Retinal pigment epithelial cell (primary cell): Measurements from ENCODE around the gene ITPK1.

Source experiments
- DNase-seq: peaks from one replicate; pipeline ENCODE4 v3.0.0-alpha.2; 2010; ENCODE audit warnings: low read depth
- H3K4me3 ChIP-seq: 2 replicates; pipeline ENCODE4 v1.5.1; 2011; ENCODE audit warnings: mild to moderate bottlenecking, low read length, control low read depth, moderate library complexity
- CTCF ChIP-seq: conservative IDR thresholded peaks from 2 replicates; pipeline ENCODE4 v1.5.1; 2011; ENCODE audit warnings: low read depth, low read length, control low read depth, inconsistent platforms

ITPK1 gene

GRCh38 chr14:92932448-92933395 is 183.0 kb downstream of the ITPK1 start:
- no peak for DNase-seq
- no peak for TF ChIP-seq CTCF
- no peak overlapping the region for H3K4me3 ChIP-seq

- H3K4me3 ChIP-seq: no peak overlapping the region
- no peak for DNase-seq
- no peak for TF ChIP-seq CTCF
Measured at GRCh38 chr14:92931681-92932447, 183.9 kb downstream of the ITPK1 start.

- no peak for DNase-seq
- no peak for TF ChIP-seq CTCF
- H3K4me3 ChIP-seq: no peak overlapping the region
Measured at GRCh38 chr14:92930737-92931602, 184.8 kb downstream of the ITPK1 start.

GRCh38 chr14:92929689-92930608 is 185.8 kb downstream of the ITPK1 start:
- TF ChIP-seq CTCF: no peak

GRCh38 chr14:92928961-92929688 is 186.6 kb downstream of the ITPK1 start:
- DNase-seq: no peak
- H3K4me3 ChIP-seq: no peak overlapping the region
- TF ChIP-seq CTCF: no peak

More at GRCh38 chr14:92929689-92930608, 185.8 kb downstream of the ITPK1 start:
- no peak overlapping the region for H3K4me3 ChIP-seq
- no peak for DNase-seq
